Measurements from ENCODE around the gene GUK1.

- TF ChIP-seq EZH2phosphoT487 (IDR thresholded peaks at IDR 0.05; ENCODE audit: insufficient read depth, low read depth) = no peak
- TF ChIP-seq EZH2 (IDR thresholded peaks at IDR 0.05; ENCODE audit: insufficient read depth, poor library complexity, severe bottlenecking) = no peak
Measured at GRCh38 chr1:228160201-228160761, 20.2 kb downstream of the GUK1 start.

Data from GM23248 (cell line).